ENCODE results near the gene CIITA.

Gene CIITA

GRCh38 chr16:10937068-10937859 is 60.3 kb downstream of the CIITA start:
- TF ChIP-seq, protein P1, sequence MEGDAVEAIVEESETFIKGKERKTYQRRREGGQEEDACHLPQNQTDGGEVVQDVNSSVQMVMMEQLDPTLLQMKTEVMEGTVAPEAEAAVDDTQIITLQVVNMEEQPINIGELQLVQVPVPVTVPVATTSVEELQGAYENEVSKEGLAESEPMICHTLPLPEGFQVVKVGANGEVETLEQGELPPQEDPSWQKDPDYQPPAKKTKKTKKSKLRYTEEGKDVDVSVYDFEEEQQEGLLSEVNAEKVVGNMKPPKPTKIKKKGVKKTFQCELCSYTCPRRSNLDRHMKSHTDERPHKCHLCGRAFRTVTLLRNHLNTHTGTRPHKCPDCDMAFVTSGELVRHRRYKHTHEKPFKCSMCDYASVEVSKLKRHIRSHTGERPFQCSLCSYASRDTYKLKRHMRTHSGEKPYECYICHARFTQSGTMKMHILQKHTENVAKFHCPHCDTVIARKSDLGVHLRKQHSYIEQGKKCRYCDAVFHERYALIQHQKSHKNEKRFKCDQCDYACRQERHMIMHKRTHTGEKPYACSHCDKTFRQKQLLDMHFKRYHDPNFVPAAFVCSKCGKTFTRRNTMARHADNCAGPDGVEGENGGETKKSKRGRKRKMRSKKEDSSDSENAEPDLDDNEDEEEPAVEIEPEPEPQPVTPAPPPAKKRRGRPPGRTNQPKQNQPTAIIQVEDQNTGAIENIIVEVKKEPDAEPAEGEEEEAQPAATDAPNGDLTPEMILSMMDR (conservative IDR thresholded peaks at IDR 0.05; ENCODE audit: low read depth) = no peak
- H3K27ac ChIP-seq = peak overlapping the region; percentile 33
- ChIA-PET POLR2A (ENCODE audit: low non-redundant PET) (interaction anchor here (0.6 kb wide), 1 partner anchor 790 kb away, joined by 3 read pairs; no protein-coding TSS in a partner anchor), CTCF (interaction anchor here (2.0 kb wide), 1 partner anchor 19 kb away, joined by 5 read pairs; no protein-coding TSS in a partner anchor)
- no peak for DNase-seq (ENCODE audit: low spot score)

DNA sequence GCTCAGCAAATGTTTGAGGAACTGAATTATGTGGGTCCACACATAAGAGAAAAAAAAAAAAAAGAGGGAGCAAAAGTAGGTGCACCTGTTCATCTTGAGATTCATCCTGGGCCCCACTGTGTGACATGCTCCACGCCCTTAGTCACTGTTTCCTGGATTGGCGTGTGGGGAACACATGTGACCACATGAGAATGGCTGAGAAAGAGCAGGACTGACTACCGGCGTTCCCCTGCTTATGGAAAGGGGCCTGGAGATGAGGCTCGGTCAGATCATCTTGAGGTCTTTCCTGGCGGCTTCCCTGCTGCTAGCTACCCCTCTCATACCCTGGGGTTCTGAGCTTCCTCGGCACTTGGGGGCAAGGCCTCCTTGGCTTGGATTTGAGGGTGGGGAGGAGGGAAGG is 61.3 kb downstream of the CIITA start:
- H3K27ac ChIP-seq = no peak overlapping the region
- ChIA-PET POLR2A (ENCODE audit: low non-redundant PET) (no interaction called here), CTCF (no interaction called here)
- DNase-seq (ENCODE audit: low spot score) = no peak
- TF ChIP-seq, protein P1 (conservative IDR thresholded peaks at IDR 0.05; ENCODE audit: low read depth) = no peak

GRCh38 chr16:10938796-10939648 is 62.0 kb downstream of the CIITA start:
- TF ChIP-seq, protein P1 (conservative IDR thresholded peaks at IDR 0.05; ENCODE audit: low read depth) = no peak
- CTCF ChIA-PET = no interaction called here
- no peak for DNase-seq (ENCODE audit: low spot score)
- no peak overlapping the region for H3K27ac ChIP-seq
- POLR2A ChIA-PET (ENCODE audit: low non-redundant PET) = no interaction called here

- TF ChIP-seq, protein P1 (conservative IDR thresholded peaks at IDR 0.05; ENCODE audit: low read depth) = no peak
- H3K27ac ChIP-seq = no peak overlapping the region
- ChIA-PET CTCF (no interaction called here), POLR2A (ENCODE audit: low non-redundant PET) (interaction anchor here (0.5 kb wide), 1 partner anchor 106 kb away, joined by 3 read pairs; no protein-coding TSS in a partner anchor)
- DNase-seq (ENCODE audit: low spot score) = no peak
Observed at GRCh38 chr16:10939649-10940234, 62.7 kb downstream of the CIITA start.

GRCh38 chr16:10940501-10941079 is 63.6 kb downstream of the CIITA start:
- TF ChIP-seq, protein P1 (conservative IDR thresholded peaks at IDR 0.05; ENCODE audit: low read depth) = no peak
- CTCF ChIA-PET = interaction anchor here (0.6 kb wide), 1 partner anchor 360 kb away, joined by 3 read pairs; the partner anchor contains the start of gene EMP2
- DNase-seq (ENCODE audit: low spot score) = no peak
- H3K27ac ChIP-seq = peak overlapping the region; percentile 74
- POLR2A ChIA-PET (ENCODE audit: low non-redundant PET) = interaction anchor here (0.5 kb wide), 1 partner anchor 107 kb away, joined by 3 read pairs; no protein-coding TSS in a partner anchor
